ENCODE data around the gene TSSK3.
A peak's percentile ranks its signal among the peaks of the same experiment; 100 is the strongest.

TSSK3 gene

GRCh38 chr1:32321712-32322291, 40.5 kb upstream of the TSSK3 start:
- TF ChIP-seq EZH2phosphoT487 (IDR thresholded peaks at IDR 0.05; ENCODE audit: borderline replicate concordance, low read length) (no peak), CTCF (IDR thresholded peaks at IDR 0.05; ENCODE audit: low read depth, low read length, poor library complexity, severe bottlenecking) (no peak)
- peaks cover 77% of the 10 kb centered on the region for H3K4me1 ChIP-seq (ENCODE audit: control insufficient read depth, low read length)
- peaks cover 74% of the 10 kb centered on the region for H3K79me2 ChIP-seq (ENCODE audit: control insufficient read depth, low read length)
- H4K20me1 ChIP-seq (ENCODE audit: control insufficient read depth, insufficient read depth, low read depth, low read length) = no peaks in the 10 kb centered on the region
- H3K27ac ChIP-seq (ENCODE audit: low read depth, low read length) = peak overlapping the region; percentile 97
- no peaks in the 10 kb centered on the region for H3K27me3 ChIP-seq (ENCODE audit: control insufficient read depth, low read length)
- peak overlapping the region; percentile 82 for H3K4me2 ChIP-seq (ENCODE audit: low read length)
- H3F3A ChIP-seq (ENCODE audit: control insufficient read depth, insufficient read depth) = peaks cover 58% of the 10 kb centered on the region
- no peaks in the 10 kb centered on the region for H3K9me3 ChIP-seq (ENCODE audit: control insufficient read depth, insufficient read depth, low read length)
- no peaks in the 10 kb centered on the region for H3K9me2 ChIP-seq (replicated peaks; ENCODE audit: control insufficient read depth, low read length)
- H3K36me3 ChIP-seq (ENCODE audit: control insufficient read depth, low read length) = peaks cover 86% of the 10 kb centered on the region
- peak overlapping the region; percentile 61 for H3K4me3 ChIP-seq (ENCODE audit: low read length)

- Histone ChIP-seq H4K20me1 (ENCODE audit: control insufficient read depth, insufficient read depth, low read depth, low read length) (no peaks in the 10 kb centered on the region), H3K36me3 (ENCODE audit: control insufficient read depth, low read length) (peaks cover 95% of the 10 kb centered on the region), H3K27ac (ENCODE audit: low read depth, low read length) (no peak overlapping the region), H3K79me2 (ENCODE audit: control insufficient read depth, low read length) (peaks cover 37% of the 10 kb centered on the region), H3K4me1 (ENCODE audit: control insufficient read depth, low read length) (peaks cover 23% of the 10 kb centered on the region), H3K4me3 (ENCODE audit: low read length) (no peak overlapping the region), H3K9me2 (replicated peaks; ENCODE audit: control insufficient read depth, low read length) (no peaks in the 10 kb centered on the region), H3K4me2 (ENCODE audit: low read length) (no peak overlapping the region), H3K9me3 (ENCODE audit: control insufficient read depth, insufficient read depth, low read length) (no peaks in the 10 kb centered on the region), H3F3A (ENCODE audit: control insufficient read depth, insufficient read depth) (peaks cover 30% of the 10 kb centered on the region), H3K27me3 (ENCODE audit: control insufficient read depth, low read length) (no peaks in the 10 kb centered on the region)
- no peak for TF ChIP-seq EZH2phosphoT487 (IDR thresholded peaks at IDR 0.05; ENCODE audit: borderline replicate concordance, low read length)
- no peak for TF ChIP-seq CTCF (IDR thresholded peaks at IDR 0.05; ENCODE audit: low read depth, low read length, poor library complexity, severe bottlenecking)
Measured at GRCh38 chr1:32327204-32327603, 35.1 kb upstream of the TSSK3 start.

- no peaks in the 10 kb centered on the region for H3K9me2 ChIP-seq (replicated peaks; ENCODE audit: control insufficient read depth, low read length)
- H3K79me2 ChIP-seq (ENCODE audit: control insufficient read depth, low read length) = peaks cover 38% of the 10 kb centered on the region
- H3K36me3 ChIP-seq (ENCODE audit: control insufficient read depth, low read length) = peaks cover 96% of the 10 kb centered on the region
- H3K4me1 ChIP-seq (ENCODE audit: control insufficient read depth, low read length) = peaks cover 24% of the 10 kb centered on the region
- H3F3A ChIP-seq (ENCODE audit: control insufficient read depth, insufficient read depth) = peaks cover 36% of the 10 kb centered on the region
- H3K27me3 ChIP-seq (ENCODE audit: control insufficient read depth, low read length) = no peaks in the 10 kb centered on the region
- no peak overlapping the region for H3K27ac ChIP-seq (ENCODE audit: low read depth, low read length)
- no peak overlapping the region for H3K4me3 ChIP-seq (ENCODE audit: low read length)
- H4K20me1 ChIP-seq (ENCODE audit: control insufficient read depth, insufficient read depth, low read depth, low read length) = peaks cover 15% of the 10 kb centered on the region
- no peaks in the 10 kb centered on the region for H3K9me3 ChIP-seq (ENCODE audit: control insufficient read depth, insufficient read depth, low read length)
- H3K4me2 ChIP-seq (ENCODE audit: low read length) = no peak overlapping the region
- no peak for TF ChIP-seq EZH2phosphoT487 (IDR thresholded peaks at IDR 0.05; ENCODE audit: borderline replicate concordance, low read length)
- TF ChIP-seq CTCF (IDR thresholded peaks at IDR 0.05; ENCODE audit: low read depth, low read length, poor library complexity, severe bottlenecking) = no peak
Measured at GRCh38 chr1:32329931-32330466, 32.3 kb upstream of the TSSK3 start.

Measured in DOHH2 (cell line).